ENCODE data around the gene TMEM132D.

The TMEM132D gene

GRCh38 chr12:129136694-129137325, 767.0 kb downstream of the TMEM132D start:
- DNase-seq (ENCODE audit: low read depth) = no peak
- H3K4me3 ChIP-seq (ENCODE audit: low read length) = no peak overlapping the region
- TF ChIP-seq CTCF (conservative IDR thresholded peaks at IDR 0.05; ENCODE audit: low read depth, low read length) = no peak

- TF ChIP-seq CTCF (conservative IDR thresholded peaks at IDR 0.05; ENCODE audit: low read depth, low read length) = no peak
- DNase-seq (ENCODE audit: low read depth) = no peak
- no peak overlapping the region for H3K4me3 ChIP-seq (ENCODE audit: low read length)
Observed at GRCh38 chr12:129127771-129128170, 776.1 kb downstream of the TMEM132D start.

- no peak for DNase-seq (ENCODE audit: low read depth)
- H3K4me3 ChIP-seq (ENCODE audit: low read length) = no peak overlapping the region
- no peak for TF ChIP-seq CTCF (conservative IDR thresholded peaks at IDR 0.05; ENCODE audit: low read depth, low read length)
Observed at GRCh38 chr12:129127211-129127610, 776.6 kb downstream of the TMEM132D start.

GRCh38 chr12:129119537-129119936, 784.3 kb downstream of the TMEM132D start:
- TF ChIP-seq CTCF (conservative IDR thresholded peaks at IDR 0.05; ENCODE audit: low read depth, low read length) = no peak
- no peak for DNase-seq (ENCODE audit: low read depth)
- no peak overlapping the region for H3K4me3 ChIP-seq (ENCODE audit: low read length)

GRCh38 chr12:129115558-129115957, 788.3 kb downstream of the TMEM132D start:
- no peak for TF ChIP-seq CTCF (conservative IDR thresholded peaks at IDR 0.05; ENCODE audit: low read depth, low read length)
- DNase-seq (ENCODE audit: low read depth) = no peak

GRCh38 chr12:129110575-129110974, 793.2 kb downstream of the TMEM132D start:
- H3K4me3 ChIP-seq (ENCODE audit: low read length) = no peak overlapping the region
- TF ChIP-seq CTCF (conservative IDR thresholded peaks at IDR 0.05; ENCODE audit: low read depth, low read length) = no peak
- no peak for DNase-seq (ENCODE audit: low read depth)

More at GRCh38 chr12:129115558-129115957, 788.3 kb downstream of the TMEM132D start:
- H3K4me3 ChIP-seq (ENCODE audit: low read length) = no peak overlapping the region

Measured in retinal pigment epithelial cell (primary cell).